Activated CD8-positive, alpha-beta memory T cell treated with anti-CD3 and anti-CD28 coated beads, Interleukin-2, amount 50 U/mL, for 1 hour (primary cell): ENCODE measurements around the gene ATG9B.
A peak's percentile ranks its signal among the peaks of the same experiment; 100 is the strongest.
"Not testable (repeated sequence)": the region's sequence is repeated elsewhere in the genome, so short reads cannot be mapped to it uniquely, and the experiment has no call there.

Source experiments
- DNase-seq: peaks from one replicate; pipeline ENCODE4 v3.0.0-alpha.2; 2020; ENCODE audit errors: extremely low read depth

Gene ATG9B

GRCh38 chr7:151035026-151035717, 10.9 kb upstream of the ATG9B start:
- no peak for DNase-seq

DNA sequence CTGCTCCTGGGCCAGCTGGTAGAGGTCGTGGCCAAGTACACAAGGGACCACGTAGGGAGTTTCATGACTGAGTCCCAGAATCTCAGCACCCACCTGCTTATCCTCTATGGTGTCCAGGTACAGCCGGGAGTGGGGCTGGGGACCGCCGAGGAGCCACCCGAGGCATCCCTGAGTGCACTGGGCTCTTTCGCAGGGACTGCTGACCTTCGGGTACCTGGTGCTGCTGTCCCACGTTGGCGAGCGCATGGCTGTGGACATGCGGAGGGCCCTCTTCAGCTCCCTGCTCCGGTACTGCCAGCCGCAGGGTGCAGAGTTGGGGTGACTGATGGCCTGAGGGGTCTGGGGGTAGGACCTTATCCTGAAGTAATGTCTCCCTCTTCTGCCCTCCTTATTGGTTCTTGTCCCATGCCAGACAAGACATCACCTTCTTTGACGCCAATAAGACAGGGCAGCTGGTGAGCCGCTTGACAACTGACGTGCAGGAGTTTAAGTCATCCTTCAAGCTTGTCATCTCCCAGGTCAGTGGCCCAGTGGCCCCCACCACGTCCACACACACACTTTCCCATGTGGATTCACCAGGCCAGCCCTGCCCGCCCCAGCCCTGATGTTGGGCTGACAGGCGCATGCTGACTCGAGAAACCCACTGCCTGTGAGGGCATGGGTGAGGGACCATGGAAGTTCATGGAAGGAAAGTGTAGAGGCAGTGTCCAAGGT, 10.2 kb upstream of the ATG9B start:
- no peak for DNase-seq

DNA sequence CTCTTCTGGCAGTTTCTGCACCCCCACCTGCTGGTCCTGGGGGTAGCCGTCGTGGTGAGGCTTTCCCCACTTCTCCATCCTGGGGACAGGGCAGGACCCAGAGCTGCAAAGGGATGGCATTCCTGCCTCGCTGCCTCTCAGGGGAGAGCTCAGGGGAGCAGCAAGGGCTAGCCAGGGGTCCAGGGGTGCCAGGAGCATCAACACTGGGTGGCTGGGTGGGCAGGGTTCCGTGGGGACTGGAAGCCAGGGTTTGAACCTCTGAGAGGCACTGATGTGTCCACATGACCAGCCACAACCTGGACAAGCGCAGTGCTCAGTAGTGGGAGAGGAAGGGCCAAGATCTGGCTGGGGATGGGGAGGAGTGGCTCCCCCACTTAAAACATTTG, 9.6 kb upstream of the ATG9B start:
- DNase-seq = no peak

GRCh38 chr7:151032936-151033863, 8.9 kb upstream of the ATG9B start:
- no peak for DNase-seq

DNA sequence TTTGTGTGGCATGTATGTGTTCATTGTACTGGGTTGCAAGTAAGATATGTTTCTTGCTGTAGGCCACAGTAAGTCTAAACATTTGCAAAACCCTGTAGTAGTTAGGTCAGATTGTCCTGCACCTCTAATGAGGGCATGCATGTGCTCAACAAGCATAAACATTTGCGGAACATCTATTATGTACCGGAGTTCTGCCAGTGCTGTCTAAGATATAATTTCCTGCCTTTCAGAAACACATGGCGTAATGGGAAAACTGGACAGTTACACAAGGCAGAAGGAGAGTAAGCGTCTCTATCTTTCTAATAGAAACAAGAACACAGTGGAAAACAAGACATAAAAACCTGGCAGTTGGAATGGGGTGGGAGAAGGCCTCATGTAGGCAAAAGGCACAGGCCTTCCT, 6.7 kb upstream of the ATG9B start:
- no peak for DNase-seq

DNA sequence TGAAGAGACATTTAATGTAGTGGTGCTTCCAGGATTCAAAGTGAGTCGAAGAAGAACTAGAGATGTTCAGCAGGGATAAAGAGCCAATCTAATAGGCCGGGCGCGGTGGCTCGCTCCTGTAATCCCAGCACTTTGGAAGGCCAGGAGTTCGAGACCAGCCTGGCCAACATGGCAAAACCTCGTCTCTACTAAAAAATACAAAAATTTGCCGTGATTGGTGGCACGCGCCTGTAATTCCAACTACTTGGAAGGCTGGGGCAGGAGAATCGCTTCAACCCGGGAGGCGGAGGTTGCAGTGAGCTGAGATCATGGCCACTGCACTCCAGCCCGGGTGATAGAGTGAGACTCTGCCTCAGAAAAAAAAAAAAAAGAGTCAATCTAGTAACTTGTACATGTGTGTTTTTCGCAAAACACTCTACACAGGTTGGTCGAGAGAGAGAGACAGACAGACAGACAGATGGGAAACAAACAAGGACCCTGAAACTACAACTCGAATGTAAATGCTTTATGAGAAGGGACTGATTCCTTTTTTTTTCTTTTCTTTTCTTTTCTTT, 4.7 kb upstream of the ATG9B start:
- no peak for DNase-seq

DNA sequence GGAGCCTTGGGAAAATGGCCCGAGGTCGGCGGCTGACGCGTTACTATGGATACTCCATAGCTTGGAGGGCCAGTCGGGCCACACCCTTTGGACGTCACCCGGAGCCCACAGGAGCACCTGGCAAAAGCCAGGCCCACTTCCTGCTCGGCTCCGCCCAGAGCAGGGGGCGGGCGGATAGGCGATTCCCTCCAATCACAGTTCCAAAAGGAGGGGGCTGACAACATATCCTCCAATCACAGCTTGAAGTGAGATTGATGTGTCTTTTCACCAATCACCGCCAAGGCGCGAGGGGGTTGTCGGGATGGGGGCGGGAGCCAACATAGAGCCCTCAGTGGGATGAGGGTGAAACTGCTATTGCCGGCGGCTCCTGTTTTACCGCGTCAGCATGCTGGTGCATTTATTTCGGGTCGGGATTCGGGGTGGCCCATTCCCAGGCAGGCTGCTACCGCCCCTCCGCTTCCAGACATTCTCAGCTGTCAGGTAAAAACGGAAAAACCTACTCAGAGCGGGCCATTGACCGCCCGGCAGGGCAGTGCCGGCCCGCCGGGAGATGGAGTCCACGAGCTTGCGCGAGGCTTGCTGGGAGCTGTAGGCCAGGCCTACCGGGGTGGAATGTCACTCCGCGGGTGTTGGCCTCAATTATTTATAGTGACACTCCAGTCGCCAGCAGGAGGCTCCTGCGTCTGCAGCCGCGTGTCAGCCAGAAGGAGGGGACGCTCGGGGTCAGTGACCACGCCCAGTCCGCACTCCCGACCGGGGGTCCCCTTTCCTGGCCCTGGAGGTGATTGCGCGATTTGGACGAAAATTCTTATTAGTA, 4.0 kb upstream of the ATG9B start, which contains the start of gene ABCB8:
Gene ABCB8 (plus strand): TSS at position 320 of the 817 bp plus-strand sequence. CDS start 66 bp downstream, at position 386.
- DNase-seq = peak; percentile 95

DNA sequence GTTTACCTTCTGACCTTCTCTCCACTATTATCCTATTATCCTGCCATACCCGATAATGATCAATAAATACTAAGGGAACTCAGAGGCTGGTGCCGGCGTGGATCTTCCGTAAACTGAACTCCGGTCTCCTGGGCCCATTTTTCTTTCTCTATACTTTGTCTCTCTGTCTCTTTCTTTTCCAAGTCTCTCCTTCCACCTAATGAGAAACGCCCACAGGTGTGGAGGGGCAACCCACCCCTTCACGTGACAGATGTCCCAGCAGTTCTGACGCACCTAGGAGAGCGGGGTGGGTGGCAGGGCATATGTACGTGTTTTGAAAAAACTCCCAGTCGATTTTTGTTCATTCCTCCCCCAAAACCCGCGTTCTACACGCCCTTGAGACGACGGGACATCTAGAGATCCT, 3.4 kb upstream of the ATG9B start:
- not testable (repeated sequence) for DNase-seq

GRCh38 chr7:151026771-151027727, 2.8 kb upstream of the ATG9B start:
- not testable (repeated sequence) for DNase-seq

DNA sequence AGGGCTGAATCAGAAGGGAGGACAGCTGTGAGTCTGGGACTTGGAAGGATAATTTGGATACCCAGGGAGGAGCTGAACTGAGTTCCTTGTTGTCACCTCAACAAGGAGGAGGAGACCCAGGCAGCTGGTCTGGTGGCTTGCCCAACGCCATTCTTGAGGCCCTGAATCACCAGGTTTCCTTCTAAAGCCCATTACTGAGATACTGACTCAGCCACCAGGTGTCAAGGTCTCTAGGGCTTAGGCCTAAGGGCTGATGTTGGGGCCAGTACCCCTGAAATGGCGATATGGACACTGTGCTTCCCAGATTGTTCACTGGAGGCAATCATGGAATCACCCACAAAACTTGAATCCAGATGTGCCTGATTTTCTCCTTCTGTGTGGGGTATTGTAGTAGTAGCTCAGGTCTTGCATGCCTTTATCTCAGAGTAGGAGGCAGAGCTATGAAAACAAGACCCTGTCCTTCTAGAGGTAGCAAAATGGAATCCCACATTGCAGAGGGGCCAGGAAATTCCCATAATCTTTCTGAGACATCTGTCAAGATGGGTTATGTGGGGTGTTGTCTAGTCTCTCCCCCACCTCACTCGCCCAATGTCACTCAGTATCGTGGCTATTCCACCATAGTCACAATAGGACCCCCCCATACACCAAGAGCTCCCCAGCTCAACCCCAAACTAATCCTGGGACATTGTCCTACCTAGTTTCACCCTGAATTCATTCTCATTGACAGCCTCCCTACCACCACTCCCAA, 1.8 kb upstream of the ATG9B start:
- no peak for DNase-seq

- no peak for DNase-seq
Observed at GRCh38 chr7:151023232-151023631, 1.1 kb downstream of the ATG9B start.

DNA sequence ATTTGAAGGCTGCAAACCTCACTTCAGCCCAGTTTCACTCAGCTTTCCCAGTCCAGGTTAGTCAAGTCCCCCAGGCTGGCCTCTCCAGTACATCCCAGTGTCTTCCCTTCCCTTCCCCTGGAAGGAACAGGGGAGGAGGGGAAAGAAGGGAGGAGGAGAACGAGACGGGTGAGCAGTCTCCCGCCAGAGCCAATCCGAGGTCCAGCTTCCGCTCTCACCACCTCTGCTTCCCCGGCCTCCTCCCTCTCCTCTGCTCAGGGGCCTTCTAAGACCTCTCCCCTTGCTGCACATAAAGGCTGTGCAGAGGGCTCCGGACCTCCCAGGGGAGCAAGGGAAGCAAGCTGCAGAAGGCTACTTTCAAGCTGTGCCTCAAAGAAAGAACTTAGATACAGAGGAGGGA, 4.1 kb downstream of the ATG9B start:
- no peak for DNase-seq

DNA sequence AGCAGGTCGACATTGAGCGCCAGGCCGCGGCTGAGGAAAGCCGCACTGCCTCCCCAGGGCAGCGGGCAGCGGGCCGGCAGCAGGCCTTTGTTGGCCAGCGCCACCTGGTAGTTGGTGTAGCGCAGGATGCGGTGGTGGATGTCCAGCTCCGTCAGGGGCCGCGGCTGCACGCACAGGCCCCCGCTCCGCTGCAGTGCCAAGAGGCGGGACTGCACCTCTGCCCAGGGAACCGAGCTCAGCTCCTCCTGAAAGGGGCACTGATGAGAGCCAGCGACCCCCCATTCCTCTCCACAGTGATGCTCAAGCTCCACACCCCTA, 5.2 kb downstream of the ATG9B start:
- no peak for DNase-seq

GRCh38 chr7:151018421-151019129, 5.7 kb downstream of the ATG9B start:
- DNase-seq = no peak

DNA sequence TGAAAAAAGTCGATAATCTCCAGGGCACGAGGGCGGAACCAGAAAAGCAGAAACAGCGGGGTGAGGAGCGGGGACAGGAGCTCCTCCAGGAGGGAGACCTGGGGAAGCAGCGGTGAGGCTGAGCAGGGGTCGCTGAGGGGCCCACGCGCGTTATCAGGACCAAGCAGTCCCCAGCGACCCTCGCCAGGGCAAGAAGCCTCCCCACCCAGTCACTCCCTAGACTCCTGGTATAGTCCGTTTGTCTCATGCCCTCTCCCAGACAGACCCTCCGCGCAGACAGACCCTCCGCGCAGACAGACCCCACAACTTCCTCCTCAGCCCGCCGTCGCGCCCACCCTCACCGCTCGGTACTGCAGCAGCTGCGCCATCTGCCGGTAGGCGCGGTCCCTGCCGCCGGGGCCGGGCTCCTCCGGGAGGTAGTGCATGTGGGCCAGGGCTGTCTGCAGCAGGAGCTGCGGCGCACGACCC, 6.3 kb downstream of the ATG9B start:
- DNase-seq = no peak

- DNase-seq = no peak
Observed at GRCh38 chr7:151017370-151017952, 6.8 kb downstream of the ATG9B start.

GRCh38 chr7:151016942-151017341, 7.4 kb downstream of the ATG9B start:
- no peak for DNase-seq

DNA sequence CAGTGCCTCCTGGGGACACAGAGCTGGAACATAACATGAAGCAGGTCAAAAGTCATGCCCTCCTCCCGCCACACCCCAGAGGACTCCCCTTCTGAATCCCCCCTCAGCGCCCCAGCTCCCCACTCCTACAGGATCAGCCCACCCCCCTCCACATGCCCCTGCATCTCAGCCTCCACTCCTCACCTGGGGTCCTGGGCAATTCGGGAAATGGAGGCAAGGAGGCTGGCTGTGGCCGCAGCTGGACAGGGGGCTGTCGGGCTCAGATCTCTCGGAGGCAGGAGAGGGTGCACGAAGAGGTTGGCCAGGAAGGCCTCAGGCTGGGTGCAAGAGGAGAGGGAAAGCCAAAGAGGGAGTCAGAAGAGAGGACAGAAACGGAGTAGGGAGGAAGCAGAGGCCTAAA, 7.8 kb downstream of the ATG9B start:
- DNase-seq = no peak
